RWPE2 (cell line): ENCODE data around the gene BTBD9.

Experiments
- ATAC-seq: fragments of 200-7000 bp; cut with Tn5 transposase; 3 replicates; pipeline ENCODE4 v1.9.1; 2021; ENCODE audit warnings: low read depth
- DNase-seq: peaks from one replicate; pipeline ENCODE4 v3.0.0-alpha.2; 2020; ENCODE audit warnings: low spot score
- H3K27ac ChIP-seq: fragments of 450-650 bp; 2 replicates; pipeline ENCODE4 v1.5.1; 2017; ENCODE audit warnings: mild to moderate bottlenecking; ENCODE audit not compliant: poor library complexity, severe bottlenecking
- H3K27me3 ChIP-seq: fragments of 250-450 bp; sonication (Bioruptor Pico); 2 replicates; pipeline ENCODE4 v1.5.1; 2021; ENCODE audit warnings: mild to moderate bottlenecking, moderate library complexity; ENCODE audit not compliant: insufficient read depth, poor library complexity, severe bottlenecking
- H3K36me3 ChIP-seq: fragments of 250-450 bp; sonication (Bioruptor Pico); 2 replicates; pipeline ENCODE4 v1.5.1; 2020; ENCODE audit warnings: low read depth, mild to moderate bottlenecking, moderate library complexity
- H3K4me1 ChIP-seq: fragments of 250-450 bp; sonication (Bioruptor Pico); 2 replicates; pipeline ENCODE4 v1.5.1; 2021; ENCODE audit warnings: mild to moderate bottlenecking, moderate library complexity; ENCODE audit not compliant: insufficient read depth, poor library complexity, severe bottlenecking
- H3K4me3 ChIP-seq: fragments of 250-450 bp; sonication (Bioruptor Pico); 2 replicates; pipeline ENCODE4 v1.5.1; 2021; ENCODE audit warnings: mild to moderate bottlenecking, moderate library complexity; ENCODE audit not compliant: severe bottlenecking
- H3K9me3 ChIP-seq: fragments of 250-450 bp; sonication (Bioruptor Pico); 2 replicates; pipeline ENCODE4 v1.5.1; 2021; ENCODE audit warnings: mild to moderate bottlenecking, moderate library complexity; ENCODE audit not compliant: severe bottlenecking
- CTCF ChIP-seq: fragments of 450-650 bp; IDR thresholded peaks from one replicate; pipeline ENCODE4 v1.5.1; 2017; ENCODE audit warnings: mild to moderate bottlenecking, moderate library complexity; ENCODE audit not compliant: poor library complexity, severe bottlenecking

The BTBD9 gene

DNA sequence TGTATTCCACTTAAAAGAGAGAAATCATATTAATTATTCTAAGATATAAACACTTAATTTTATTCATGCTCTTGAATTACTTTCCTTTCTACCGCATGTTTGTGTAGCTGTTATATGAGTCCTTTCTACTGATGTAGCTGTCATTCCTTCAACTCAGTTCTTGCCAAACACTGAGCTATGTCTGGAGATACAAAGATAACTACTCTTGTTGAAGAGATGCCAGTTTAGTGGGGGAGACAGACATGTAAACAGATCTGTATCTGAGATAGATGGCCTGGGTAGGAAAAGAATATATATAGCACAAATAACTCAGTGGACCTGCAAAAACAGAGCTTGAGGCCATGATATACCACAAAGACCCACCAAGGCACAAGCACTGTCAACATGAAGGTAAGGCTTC, 157.3 kb downstream of the BTBD9 start:
- DNase-seq (no peak), ATAC-seq (no peak)
- Histone ChIP-seq H3K36me3 (no peaks in the 10 kb centered on the region), H3K27me3 (no peaks in the 10 kb centered on the region), H3K27ac (no peak overlapping the region), H3K9me3 (no peaks in the 10 kb centered on the region), H3K4me1 (no peaks in the 10 kb centered on the region), H3K4me3 (no peak overlapping the region)
- no peak for TF ChIP-seq CTCF

DNA sequence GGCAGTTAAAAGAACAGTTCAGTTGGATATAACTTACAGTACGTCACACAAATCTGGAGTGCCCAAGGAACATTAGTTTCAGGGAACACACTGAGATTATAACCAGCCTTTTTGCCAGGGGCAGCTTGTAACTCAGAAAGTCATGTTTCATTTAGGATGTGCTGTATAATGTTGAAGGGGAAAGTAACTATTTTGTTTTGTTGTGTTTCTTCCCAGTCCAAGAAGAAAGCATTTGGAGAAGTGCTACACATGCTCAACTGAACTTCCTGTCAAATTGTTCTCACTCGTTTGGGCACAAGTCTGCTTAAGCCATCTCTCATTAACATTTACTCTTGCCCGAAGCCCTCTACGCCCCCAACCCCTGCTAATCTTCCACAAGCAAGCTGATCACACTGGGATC, 157.9 kb downstream of the BTBD9 start:
- no peak overlapping the region for H3K4me3 ChIP-seq
- no peaks in the 10 kb centered on the region for H3K27me3 ChIP-seq
- ATAC-seq, result no peak
- no peaks in the 10 kb centered on the region for H3K9me3 ChIP-seq
- no peaks in the 10 kb centered on the region for H3K4me1 ChIP-seq
- no peak for DNase-seq
- H3K36me3 ChIP-seq, result no peaks in the 10 kb centered on the region
- H3K27ac ChIP-seq, result no peak overlapping the region
- no peak for TF ChIP-seq CTCF

- TF ChIP-seq CTCF, result no peak
- no peak overlapping the region for H3K27ac ChIP-seq
- DNase-seq, result no peak
- H3K4me3 ChIP-seq, result no peak overlapping the region
- ATAC-seq, result no peak
- H3K4me1 ChIP-seq, result no peaks in the 10 kb centered on the region
- H3K36me3 ChIP-seq, result no peaks in the 10 kb centered on the region
- H3K9me3 ChIP-seq, result no peaks in the 10 kb centered on the region
- H3K27me3 ChIP-seq, result no peaks in the 10 kb centered on the region
Observed at GRCh38 chr6:38481211-38481836, 158.4 kb downstream of the BTBD9 start.

DNA sequence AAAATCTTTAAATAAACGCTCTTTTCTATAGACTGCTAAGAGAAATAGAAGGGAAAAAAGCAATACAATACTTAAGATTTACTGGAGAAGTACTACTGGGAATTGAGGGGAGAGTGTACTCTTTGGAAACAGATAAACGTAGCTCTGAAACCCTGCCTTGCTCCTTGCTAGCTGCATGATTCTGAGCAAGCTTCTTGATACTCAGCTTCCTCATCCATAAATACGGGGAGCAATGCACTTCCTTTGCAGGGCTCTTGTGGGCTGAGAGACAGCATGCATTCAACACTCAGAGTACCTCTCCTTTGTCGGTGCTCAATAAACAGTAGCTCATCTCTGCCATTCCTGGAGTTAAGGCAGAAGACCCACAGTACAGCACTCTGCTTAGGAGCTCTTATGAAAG, 159.7 kb downstream of the BTBD9 start:
- TF ChIP-seq CTCF, result no peak
- H3K4me1 ChIP-seq, result no peaks in the 10 kb centered on the region
- no peaks in the 10 kb centered on the region for H3K9me3 ChIP-seq
- DNase-seq, result no peak
- ATAC-seq, result no peak
- H3K27me3 ChIP-seq, result no peaks in the 10 kb centered on the region
- no peak overlapping the region for H3K27ac ChIP-seq
- H3K36me3 ChIP-seq, result no peaks in the 10 kb centered on the region
- H3K4me3 ChIP-seq, result no peak overlapping the region

DNA sequence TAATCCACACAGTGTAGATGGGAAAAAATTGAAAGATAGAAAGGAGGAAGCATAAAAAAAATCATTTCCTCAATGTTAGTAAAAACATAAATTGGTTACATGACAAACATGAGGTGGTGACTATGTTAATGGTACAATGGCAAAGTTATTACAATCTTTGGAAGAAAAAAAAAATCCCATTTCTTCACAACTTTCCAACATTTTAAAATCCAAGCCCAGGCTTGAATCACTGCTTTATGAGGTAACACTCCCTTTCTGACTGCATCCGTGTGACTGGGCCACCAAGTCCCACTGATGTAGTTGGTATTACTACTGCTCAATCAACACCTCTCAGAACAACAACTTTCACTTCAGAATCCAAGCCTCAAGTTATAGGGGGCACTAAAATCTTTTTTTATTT, 160.4 kb downstream of the BTBD9 start:
- DNase-seq, result no peak
- H3K27ac ChIP-seq, result no peak overlapping the region
- TF ChIP-seq CTCF, result no peak
- H3K27me3 ChIP-seq, result no peaks in the 10 kb centered on the region
- H3K4me1 ChIP-seq, result no peaks in the 10 kb centered on the region
- no peak overlapping the region for H3K4me3 ChIP-seq
- H3K9me3 ChIP-seq, result no peaks in the 10 kb centered on the region
- H3K36me3 ChIP-seq, result no peaks in the 10 kb centered on the region
- ATAC-seq, result no peak
